Tibial nerve (tissue), 4 donors: ENCODE measurements around the gene ARHGEF28.

ENCODE experiments used
- EP300 ChIP-seq, 2 donors: sonication (generic); formaldehyde crosslinking; IDR thresholded peaks; one replicate each; pipeline ENCODE4 v1.6.1; 2017; ENCODE audit warnings: antibody characterized with exemption in 2 of 2, mild to moderate bottlenecking in 1 of 2
- POLR2A ChIP-seq, 2 donors: fragments of 450-650 bp; IDR thresholded peaks; one replicate each; pipeline ENCODE4 v1.6.1; 2017; ENCODE audit warnings: antibody characterized with exemption in 2 of 2, mild to moderate bottlenecking in 2 of 2, moderate library complexity in 2 of 2
- TF ChIP-seq, protein P1 (sequence below), 5 experiments: fragments of 200-600 bp in 3 of 5; fragments of 450-650 bp in 2 of 5; sonication (generic) in 3 of 5; IDR thresholded peaks; one replicate each; pipeline ENCODE4 v1.5.1; 2016 to 2019; ENCODE audit warnings: antibody characterized with exemption in 5 of 5, mild to moderate bottlenecking in 3 of 5, moderate library complexity in 2 of 5

DNA sequence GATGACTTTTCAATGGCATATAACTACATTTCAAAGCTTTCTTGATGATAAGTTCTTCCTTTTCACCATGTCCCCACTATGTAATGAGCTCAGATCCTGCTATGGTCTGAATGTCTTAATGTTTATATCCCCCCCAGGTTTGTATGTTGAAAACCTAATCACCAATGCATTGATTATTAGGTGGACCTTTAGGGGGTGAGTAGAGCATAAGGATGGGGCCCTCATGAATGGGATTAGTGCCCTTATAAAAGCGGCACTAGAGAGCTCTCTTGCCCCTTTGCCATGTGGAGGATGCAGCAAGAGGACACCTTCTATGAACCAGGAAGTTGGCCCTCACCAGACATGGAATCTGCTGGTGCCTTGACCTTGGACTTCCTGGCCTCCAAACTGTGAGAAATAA lies 316.8 kb downstream of the ARHGEF28 start:
- TF ChIP-seq, protein P1, sequence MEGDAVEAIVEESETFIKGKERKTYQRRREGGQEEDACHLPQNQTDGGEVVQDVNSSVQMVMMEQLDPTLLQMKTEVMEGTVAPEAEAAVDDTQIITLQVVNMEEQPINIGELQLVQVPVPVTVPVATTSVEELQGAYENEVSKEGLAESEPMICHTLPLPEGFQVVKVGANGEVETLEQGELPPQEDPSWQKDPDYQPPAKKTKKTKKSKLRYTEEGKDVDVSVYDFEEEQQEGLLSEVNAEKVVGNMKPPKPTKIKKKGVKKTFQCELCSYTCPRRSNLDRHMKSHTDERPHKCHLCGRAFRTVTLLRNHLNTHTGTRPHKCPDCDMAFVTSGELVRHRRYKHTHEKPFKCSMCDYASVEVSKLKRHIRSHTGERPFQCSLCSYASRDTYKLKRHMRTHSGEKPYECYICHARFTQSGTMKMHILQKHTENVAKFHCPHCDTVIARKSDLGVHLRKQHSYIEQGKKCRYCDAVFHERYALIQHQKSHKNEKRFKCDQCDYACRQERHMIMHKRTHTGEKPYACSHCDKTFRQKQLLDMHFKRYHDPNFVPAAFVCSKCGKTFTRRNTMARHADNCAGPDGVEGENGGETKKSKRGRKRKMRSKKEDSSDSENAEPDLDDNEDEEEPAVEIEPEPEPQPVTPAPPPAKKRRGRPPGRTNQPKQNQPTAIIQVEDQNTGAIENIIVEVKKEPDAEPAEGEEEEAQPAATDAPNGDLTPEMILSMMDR (IDR thresholded peaks at IDR 0.05), result no peak
- TF ChIP-seq EP300 (IDR thresholded peaks at IDR 0.05) (no peak), POLR2A (IDR thresholded peaks at IDR 0.05) (no peak)
